Activated naive CD4-positive, alpha-beta T cell treated with anti-CD3 and anti-CD28 coated beads for 36 hours (primary cell): ENCODE data around the gene HIGD1C. TPM values are rescaled to one million over a fixed set of nuclear protein-coding genes. Genes with fewer than 3 reads are reported as not detected.
"Not testable (repeated sequence)": the region's sequence is repeated elsewhere in the genome, so short reads cannot be mapped to it uniquely, and the experiment has no call there.

Experiments
- CTCF ChIA-PET: fragments of 350-600 bp; sonication (Branson Sonifier 250); formaldehyde crosslinking; loops from one replicate; lab custom pipeline; 2021; ENCODE audit warnings: antibody characterized with exemption; lab: Charles Lee
- DNase-seq: peaks from one replicate; pipeline ENCODE4 v3.0.0-alpha.2; 2020
- H3K27ac Mint-ChIP-seq: one replicate; pipeline ENCODE4 v1.8.0; 2021; ENCODE audit warnings: mild to moderate bottlenecking, mixed read lengths
- H3K27me3 Mint-ChIP-seq: one replicate; pipeline ENCODE4 v1.8.0; 2021; ENCODE audit warnings: low read depth, mixed read lengths
- H3K36me3 Mint-ChIP-seq: one replicate; pipeline ENCODE4 v1.8.0; 2021; ENCODE audit warnings: low read depth, mixed read lengths
- H3K4me1 Mint-ChIP-seq: one replicate; pipeline ENCODE4 v1.8.0; 2021; ENCODE audit warnings: low read depth, mixed read lengths
- H3K4me3 Mint-ChIP-seq: one replicate; pipeline ENCODE4 v1.8.0; 2021; ENCODE audit warnings: mild to moderate bottlenecking, moderate library complexity, mixed read lengths
- H3K9me3 Mint-ChIP-seq: one replicate; pipeline ENCODE4 v1.8.0; 2021; ENCODE audit warnings: mixed read lengths
- intact Hi-C: fragments of 100-400 bp; cut with micrococcal nuclease; formaldehyde crosslinking; loops from one replicate; pipeline ENCODE4 v1.15.1; 2023
- total RNA-seq, 2 experiments: library from RNA; stranded (reverse); gene quantifications; one replicate each; pipeline ENCODE4 v1.2.3, GENCODE V29; 2021

HIGD1C gene
- total RNA-seq, result not detected

DNA sequence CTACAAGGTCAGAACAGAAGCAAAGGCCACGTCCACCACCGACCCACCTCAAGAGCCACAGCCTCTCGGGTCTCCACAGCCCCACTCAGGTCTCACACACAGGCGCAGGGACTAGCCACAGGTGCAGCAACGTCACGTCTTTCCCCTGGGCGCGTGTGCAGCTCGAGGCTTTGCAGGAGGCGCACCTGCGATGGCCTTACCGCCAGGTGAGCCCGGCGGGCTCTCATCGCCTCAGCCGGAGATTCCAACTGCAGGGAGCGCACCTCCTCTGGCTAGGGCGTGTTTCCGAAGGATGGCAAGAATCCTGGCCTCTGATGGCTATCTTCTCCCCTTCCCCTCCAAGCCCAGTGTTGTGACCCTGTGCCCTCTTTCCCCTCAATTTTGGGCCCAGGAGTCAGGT, at the start of gene HIGD1C:
TSS of gene HIGD1C (plus strand) at position 35 of the 400 bp plus-strand sequence. CDS start 1,455 bp downstream, outside the sequence.
- Mint-ChIP-seq H3K27ac (no peak within 1 kb of the TSS), H3K9me3 (no peaks in the 10 kb centered on the region), H3K4me3 (no peak within 1 kb of the TSS), H3K4me1 (no peaks in the 10 kb centered on the region), H3K36me3 (no peaks in the 10 kb centered on the region), H3K27me3 (no peaks in the 10 kb centered on the region)
- CTCF ChIA-PET, result no interaction called here
- DNase-seq, result no peak
- intact Hi-C loops, result no loop called here

DNA sequence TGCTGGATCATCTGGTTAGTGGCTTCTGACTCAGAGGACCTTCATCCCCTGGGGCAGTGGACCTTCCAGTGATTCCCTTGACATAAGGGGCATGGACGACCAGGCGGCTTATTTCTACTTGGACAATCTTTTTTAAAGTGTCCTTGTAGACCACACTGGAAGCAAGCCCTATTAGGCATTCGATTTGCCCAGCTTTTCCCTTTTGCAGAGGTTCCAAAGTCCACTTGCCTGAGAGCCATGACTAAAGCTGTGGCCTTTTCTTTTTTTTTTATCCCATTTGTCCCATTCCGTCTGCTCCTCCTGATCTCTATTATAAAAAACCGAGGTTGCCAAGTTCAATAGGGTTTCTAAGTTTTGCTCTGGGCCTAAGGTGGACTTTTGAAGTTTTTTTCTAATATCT, 43.9 kb upstream of the HIGD1C start:
- peaks cover 14% of the 10 kb centered on the region for H3K9me3 Mint-ChIP-seq
- CTCF ChIA-PET, H3K4me1 Mint-ChIP-seq, H3K4me3 Mint-ChIP-seq, DNase-seq, H3K36me3 Mint-ChIP-seq, intact Hi-C loops, H3K27ac Mint-ChIP-seq, H3K27me3 Mint-ChIP-seq: not testable (repeated sequence)

DNA sequence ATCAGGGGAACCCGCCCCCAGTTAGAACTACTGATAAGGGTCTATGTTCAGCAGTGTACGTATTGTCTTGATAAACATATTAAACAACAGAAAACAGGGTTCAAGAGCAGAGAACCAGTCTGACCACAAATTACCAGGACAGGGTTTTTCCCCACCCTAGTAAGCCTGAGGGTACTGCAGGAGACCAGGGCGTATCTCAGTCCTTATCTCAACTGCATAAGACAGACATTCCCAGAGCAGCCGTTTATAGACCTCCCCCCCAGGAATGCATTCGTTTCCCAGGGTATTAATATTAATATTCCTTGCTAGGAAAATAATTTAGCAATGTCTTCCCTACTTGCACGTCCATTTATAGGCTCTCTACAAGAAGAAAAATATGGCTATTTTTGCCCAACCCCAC, 40.0 kb upstream of the HIGD1C start:
- H3K27me3 Mint-ChIP-seq, H3K27ac Mint-ChIP-seq, CTCF ChIA-PET, DNase-seq, H3K4me3 Mint-ChIP-seq, H3K36me3 Mint-ChIP-seq, H3K4me1 Mint-ChIP-seq, intact Hi-C loops: not testable (repeated sequence)
- H3K9me3 Mint-ChIP-seq, result peaks cover 35% of the 10 kb centered on the region

DNA sequence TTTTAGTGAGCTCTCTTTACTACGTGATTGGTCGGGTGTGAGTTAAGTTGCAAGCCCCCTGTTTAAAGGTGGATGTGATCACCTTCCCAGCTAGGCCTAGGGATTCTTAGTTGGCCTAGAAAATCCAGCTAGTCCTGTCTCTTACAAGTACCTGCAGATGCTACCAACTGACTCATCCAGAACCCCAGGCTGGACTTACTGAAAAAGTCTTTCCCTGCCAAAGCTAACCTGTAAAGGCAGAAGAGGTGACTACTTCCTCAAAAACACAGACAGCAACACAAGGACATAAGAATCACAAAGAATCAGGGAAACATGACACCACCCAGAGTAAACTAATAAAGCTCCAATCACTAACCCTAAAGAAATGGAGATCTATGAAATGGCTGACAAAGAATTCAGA, 39.1 kb upstream of the HIGD1C start:
- Mint-ChIP-seq H3K27ac (no peak overlapping the region), H3K4me3 (no peak overlapping the region), H3K27me3 (no peaks in the 10 kb centered on the region), H3K36me3 (peaks cover 6% of the 10 kb centered on the region), H3K9me3 (peaks cover 39% of the 10 kb centered on the region), H3K4me1 (no peaks in the 10 kb centered on the region)
- CTCF ChIA-PET, result no interaction called here
- no peak for DNase-seq
- intact Hi-C loops, result no loop called here

DNA sequence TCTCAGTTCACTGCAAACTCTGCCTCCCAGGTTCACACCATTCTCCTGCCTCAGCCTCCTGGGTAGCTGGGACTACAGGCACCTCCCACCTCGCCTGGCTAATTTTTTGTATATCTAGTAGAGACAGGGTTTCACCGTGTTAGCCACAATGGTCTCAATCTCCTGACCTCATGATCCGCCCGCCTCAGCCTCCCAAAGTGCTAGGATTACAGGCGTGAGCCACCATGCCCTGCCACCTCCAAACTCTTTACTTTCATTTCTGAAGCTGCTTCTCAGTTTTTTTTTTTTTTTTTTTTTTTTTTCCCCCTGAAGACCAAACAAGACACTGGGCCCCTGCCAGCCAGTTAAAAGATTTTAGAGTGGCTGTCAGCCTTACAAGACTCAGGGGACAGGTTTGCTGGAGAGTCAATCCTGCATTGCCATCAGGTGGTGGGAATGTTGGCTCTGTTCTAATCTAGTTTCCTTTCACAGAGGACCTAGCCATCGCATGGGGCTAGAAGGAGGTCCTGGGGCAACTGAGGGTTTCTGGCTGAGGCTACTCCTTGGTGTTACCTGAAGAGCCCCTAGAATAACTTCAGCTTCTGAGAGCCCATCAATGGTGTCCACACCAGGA, 37.4 kb upstream of the HIGD1C start:
- Mint-ChIP-seq H3K27me3 (no peaks in the 10 kb centered on the region), H3K4me1 (no peaks in the 10 kb centered on the region), H3K9me3 (peaks cover 39% of the 10 kb centered on the region), H3K4me3 (no peak overlapping the region), H3K27ac (no peak overlapping the region), H3K36me3 (peaks cover 6% of the 10 kb centered on the region)
- DNase-seq, result no peak
- intact Hi-C loops, result no loop called here
- CTCF ChIA-PET, result interaction anchor here (0.6 to 0.9 kb wide), 4 partner anchors 10 to 429 kb away, joined by 3 to 4 read pairs (median 4); a partner anchor contains a TSS

DNA sequence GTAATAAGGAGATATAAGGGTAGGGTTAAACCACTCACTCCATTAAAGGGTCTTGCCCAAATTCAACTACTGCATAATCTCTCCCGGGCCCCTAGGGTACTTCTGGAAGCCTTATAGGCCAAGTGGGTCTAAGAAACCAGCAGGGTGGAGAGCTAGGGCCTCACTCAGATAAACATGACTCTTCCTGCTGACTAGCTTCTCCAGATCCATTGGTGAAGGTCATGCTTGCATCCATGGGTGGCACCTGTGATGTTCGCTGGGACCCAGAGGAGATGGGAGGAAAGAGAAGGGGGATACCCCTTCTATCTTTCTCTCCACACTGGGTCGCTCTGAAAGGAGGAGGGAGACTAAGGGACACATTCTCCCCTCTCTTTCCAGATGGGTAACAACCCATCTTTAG, 36.1 kb upstream of the HIGD1C start:
- peaks cover 35% of the 10 kb centered on the region for H3K9me3 Mint-ChIP-seq
- H3K36me3 Mint-ChIP-seq, result peaks cover 6% of the 10 kb centered on the region
- no peak overlapping the region for H3K4me3 Mint-ChIP-seq
- no peaks in the 10 kb centered on the region for H3K4me1 Mint-ChIP-seq
- intact Hi-C loops, result no loop called here
- H3K27me3 Mint-ChIP-seq, result no peaks in the 10 kb centered on the region
- no peak for DNase-seq
- CTCF ChIA-PET, result no interaction called here
- no peak overlapping the region for H3K27ac Mint-ChIP-seq

DNA sequence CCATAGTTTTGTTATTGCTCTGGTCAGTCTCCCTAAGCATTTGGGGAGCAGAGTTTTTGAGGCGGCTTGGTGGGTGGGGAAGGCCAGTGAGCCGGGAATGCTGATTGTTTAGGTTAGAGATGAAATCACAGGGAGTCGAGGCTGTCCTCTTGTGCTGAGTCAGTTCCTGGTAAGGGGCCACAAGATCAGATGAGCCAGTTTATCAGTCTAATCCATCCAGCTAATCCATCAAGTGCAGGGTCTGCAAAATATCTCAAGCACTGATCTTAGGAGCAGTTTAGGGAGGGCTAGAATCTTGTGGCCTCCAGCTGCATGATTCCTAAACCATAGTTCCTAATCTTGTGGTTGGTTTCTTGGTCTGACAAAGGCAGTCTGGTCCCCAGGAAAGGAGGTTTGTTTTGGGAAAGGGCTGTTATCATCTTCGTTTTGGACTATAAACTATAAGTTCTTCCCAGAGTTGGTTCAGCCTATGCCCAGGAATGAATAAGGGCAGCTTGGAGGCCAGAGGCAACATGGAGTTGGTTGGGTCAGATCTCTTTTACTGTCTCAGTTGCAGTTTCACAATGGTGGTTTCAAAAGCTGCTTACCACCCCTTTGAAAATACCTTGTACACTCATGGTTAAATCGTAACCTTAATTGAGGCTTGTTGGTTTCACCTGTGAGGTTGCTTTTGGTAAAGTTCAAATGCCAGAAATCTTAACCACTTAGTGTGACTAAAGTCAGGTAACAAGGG, 33.6 kb upstream of the HIGD1C start:
- no peaks in the 10 kb centered on the region for H3K27me3 Mint-ChIP-seq
- no peak for DNase-seq
- CTCF ChIA-PET, result no interaction called here
- H3K4me3 Mint-ChIP-seq, result no peak overlapping the region
- H3K36me3 Mint-ChIP-seq, result peaks cover 5% of the 10 kb centered on the region
- intact Hi-C loops, result no loop called here
- H3K9me3 Mint-ChIP-seq, result peaks cover 22% of the 10 kb centered on the region
- peaks cover 3% of the 10 kb centered on the region for H3K4me1 Mint-ChIP-seq
- no peak overlapping the region for H3K27ac Mint-ChIP-seq

DNA sequence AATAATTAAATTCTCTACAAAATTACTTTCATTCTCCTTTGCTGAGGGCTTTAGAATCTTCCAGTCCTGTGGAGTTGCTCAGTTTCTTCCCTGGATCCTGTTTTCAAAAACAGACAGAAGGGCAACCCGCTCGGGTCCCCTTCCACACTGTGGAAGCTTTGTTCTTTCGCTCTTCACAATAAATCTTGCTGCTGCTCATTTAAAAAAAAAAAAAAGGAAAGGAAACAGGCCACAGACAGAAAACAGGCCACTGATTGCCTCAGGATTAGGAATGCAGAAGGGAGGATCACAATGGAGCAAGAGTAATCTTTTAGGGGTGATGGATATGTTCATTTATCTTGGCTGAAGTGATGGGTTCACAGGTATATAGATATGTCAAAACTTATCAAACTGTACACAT, 29.5 kb upstream of the HIGD1C start:
- Mint-ChIP-seq H3K4me3 (no peak overlapping the region), H3K4me1 (peaks cover 19% of the 10 kb centered on the region), H3K27ac (no peak overlapping the region), H3K36me3 (no peaks in the 10 kb centered on the region), H3K27me3 (no peaks in the 10 kb centered on the region), H3K9me3 (peaks cover under 1% of the 10 kb centered on the region)
- CTCF ChIA-PET, result no interaction called here
- no peak for DNase-seq
- intact Hi-C loops, result no loop called here

DNA sequence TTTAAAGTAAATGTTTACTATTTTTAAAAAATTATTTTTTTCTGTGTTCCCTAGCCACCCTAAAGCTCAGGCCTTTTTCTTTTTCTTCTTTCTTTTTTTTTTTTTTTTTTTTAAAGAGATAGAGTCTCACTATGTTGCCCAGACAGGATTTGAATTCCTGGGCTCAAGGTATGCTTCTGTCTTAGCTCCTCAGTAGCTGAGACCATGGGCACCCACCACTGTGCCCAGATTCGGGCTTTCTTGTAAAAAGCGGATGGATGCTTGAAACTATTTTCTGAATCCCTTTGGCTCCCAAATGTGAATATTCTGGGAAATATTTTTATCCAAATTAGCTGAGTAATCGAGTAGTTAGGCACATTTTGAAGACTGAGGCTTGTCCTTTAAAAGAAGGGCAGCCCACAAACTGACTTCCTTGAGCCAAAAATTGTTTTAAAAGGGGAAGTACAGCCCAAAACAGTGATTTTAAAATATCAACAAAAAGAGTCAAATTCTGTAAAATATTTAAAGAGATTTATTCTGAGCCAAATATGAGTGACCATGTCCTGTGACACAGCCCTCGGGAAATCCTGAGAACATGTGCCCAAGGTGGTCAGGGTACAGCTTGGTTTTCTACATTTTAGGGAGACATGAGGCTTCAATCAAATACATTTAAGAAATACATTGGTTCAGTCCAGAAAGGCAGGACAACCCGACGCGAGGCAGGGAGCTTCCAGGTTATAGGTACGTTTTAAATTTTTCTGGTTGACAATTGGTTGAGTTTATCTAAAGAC, 28.8 kb upstream of the HIGD1C start:
- Mint-ChIP-seq H3K27me3 (no peaks in the 10 kb centered on the region), H3K9me3 (no peaks in the 10 kb centered on the region), H3K36me3 (no peaks in the 10 kb centered on the region), H3K27ac (no peak overlapping the region), H3K4me1 (peaks cover 19% of the 10 kb centered on the region), H3K4me3 (peak overlapping the region; percentile 41)
- CTCF ChIA-PET, result interaction anchor here (0.6 kb wide), 1 partner anchor 256 kb away, joined by 5 read pairs; no protein-coding TSS in a partner anchor
- intact Hi-C loops, result no loop called here
- DNase-seq, result no peak

DNA sequence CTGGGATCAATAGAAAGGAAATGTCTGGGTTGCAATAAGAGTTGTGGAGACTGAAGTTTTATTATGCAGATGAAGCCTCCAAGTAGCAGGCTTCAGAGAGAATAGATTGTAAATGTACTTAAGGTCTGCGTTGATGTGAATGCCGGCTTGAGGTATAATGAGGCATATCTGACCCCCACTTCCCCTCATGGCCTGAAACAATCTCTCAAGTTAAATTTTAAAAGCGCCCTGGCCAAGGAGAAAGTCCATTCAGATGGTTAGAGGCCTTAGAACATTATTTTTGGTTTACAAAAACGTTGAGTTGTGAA, 28.3 kb upstream of the HIGD1C start:
- no peaks in the 10 kb centered on the region for H3K9me3 Mint-ChIP-seq
- intact Hi-C loops, result no loop called here
- peak overlapping the region; percentile 41 for H3K4me3 Mint-ChIP-seq
- no peaks in the 10 kb centered on the region for H3K27me3 Mint-ChIP-seq
- DNase-seq, result no peak
- peaks cover 19% of the 10 kb centered on the region for H3K4me1 Mint-ChIP-seq
- CTCF ChIA-PET, result interaction anchor here (1.5 kb wide), 1 partner anchor 11 kb away, joined by 4 read pairs; no protein-coding TSS in a partner anchor
- H3K36me3 Mint-ChIP-seq, result no peaks in the 10 kb centered on the region
- no peak overlapping the region for H3K27ac Mint-ChIP-seq

DNA sequence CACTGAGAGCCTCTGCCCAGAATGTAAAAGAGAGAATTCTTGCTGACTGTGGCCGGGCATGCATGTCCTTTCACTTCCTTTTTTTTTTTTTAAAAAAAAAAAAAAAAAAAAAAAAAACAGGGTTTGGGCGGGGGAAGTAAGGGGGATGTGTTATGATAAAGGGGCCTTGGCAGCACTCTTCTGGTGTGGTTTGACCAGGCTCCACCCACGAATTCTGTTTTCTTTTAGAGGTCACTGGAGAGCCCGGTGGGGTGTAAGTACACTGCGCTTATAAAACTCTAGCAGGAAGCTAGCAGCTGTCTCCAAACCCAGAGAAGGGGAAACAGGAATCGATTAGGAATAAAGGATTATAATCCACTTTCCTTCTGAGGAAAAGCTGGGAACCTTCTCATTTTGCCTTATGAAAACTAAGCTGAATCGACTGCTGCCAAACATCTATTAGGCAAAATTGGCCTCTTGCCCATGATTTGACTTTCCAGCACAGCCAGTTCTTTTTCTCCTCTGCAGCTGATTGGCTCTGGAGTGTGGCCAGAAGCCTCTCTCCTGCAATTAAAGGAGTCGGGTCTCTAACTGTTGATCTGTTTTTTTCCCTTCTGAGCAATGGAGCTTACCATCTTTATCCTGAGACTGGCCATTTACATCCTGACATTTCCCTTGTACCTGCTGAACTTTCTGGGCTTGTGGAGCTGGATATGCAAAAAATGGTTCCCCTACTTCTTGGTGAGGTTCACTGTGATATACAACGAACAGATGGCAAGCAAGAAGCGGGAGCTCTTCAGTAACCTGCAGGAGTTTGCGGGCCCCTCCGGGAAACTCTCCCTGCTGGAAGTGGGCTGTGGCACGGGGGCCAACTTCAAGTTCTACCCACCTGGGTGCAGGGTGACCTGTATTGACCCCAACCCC, 27.7 kb upstream of the HIGD1C start:
- Mint-ChIP-seq H3K9me3 (no peaks in the 10 kb centered on the region), H3K27ac (no peak overlapping the region), H3K4me3 (peak overlapping the region; percentile 43), H3K4me1 (peaks cover 19% of the 10 kb centered on the region), H3K36me3 (no peaks in the 10 kb centered on the region), H3K27me3 (no peaks in the 10 kb centered on the region)
- intact Hi-C loops, result no loop called here
- CTCF ChIA-PET, result interaction anchor here (0.6 to 1.5 kb wide), 3 partner anchors 10 to 164 kb away, joined by 4 read pairs; no protein-coding TSS in a partner anchor
- peak; percentile 16 for DNase-seq

DNA sequence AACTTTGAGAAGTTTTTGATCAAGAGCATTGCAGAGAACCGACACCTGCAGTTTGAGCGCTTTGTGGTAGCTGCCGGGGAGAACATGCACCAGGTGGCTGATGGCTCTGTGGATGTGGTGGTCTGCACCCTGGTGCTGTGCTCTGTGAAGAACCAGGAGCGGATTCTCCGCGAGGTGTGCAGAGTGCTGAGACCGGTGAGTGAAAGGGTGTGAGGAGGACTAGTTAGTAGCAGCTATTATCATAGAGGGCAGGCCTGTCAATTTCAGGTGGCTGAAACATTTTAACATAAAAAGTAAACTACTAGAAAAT, 27.0 kb upstream of the HIGD1C start:
- Mint-ChIP-seq H3K4me1 (peaks cover 19% of the 10 kb centered on the region), H3K9me3 (no peaks in the 10 kb centered on the region), H3K27ac (no peak overlapping the region), H3K4me3 (no peak overlapping the region), H3K36me3 (no peaks in the 10 kb centered on the region), H3K27me3 (no peaks in the 10 kb centered on the region)
- no peak for DNase-seq
- CTCF ChIA-PET, result interaction anchor here (1.1 to 1.5 kb wide), 2 partner anchors 10 to 11 kb away, joined by 4 read pairs; no protein-coding TSS in a partner anchor
- intact Hi-C loops, result no loop called here
